BJ (cell line): ENCODE data around the gene SELENOS. TPM values are rescaled to one million over a fixed set of nuclear protein-coding genes. Genes with fewer than 3 reads are reported as not detected.

Experiments used
- CTCF ChIA-PET: fragments of 350-600 bp; formaldehyde crosslinking; extraction: SDS; loops from one replicate; lab custom pipeline; 2021; ENCODE audit warnings: antibody characterized with exemption, inconsistent platforms; lab: Yijun Ruan, JAX
- POLR2A ChIA-PET: fragments of 300-600 bp; sonication (Branson Sonifier 250); formaldehyde crosslinking; extraction: SDS; loops from one replicate; lab custom pipeline; 2021; ENCODE audit warnings: antibody characterized with exemption; lab: Charles Lee
- DNase-seq: peaks from one replicate; pipeline ENCODE4 v3.0.0-alpha.2; 2011; ENCODE audit warnings: low read depth
- H3K27me3 ChIP-seq: 2 replicates; pipeline ENCODE4 v1.6.0; 2011; ENCODE audit warnings: low read length; ENCODE audit not compliant: control insufficient read depth, insufficient read depth
- H3K36me3 ChIP-seq: 2 replicates; pipeline ENCODE4 v1.5.1; 2011; ENCODE audit warnings: low read length; ENCODE audit not compliant: control insufficient read depth, insufficient read depth
- H3K4me3 ChIP-seq: 2 replicates; pipeline ENCODE4 v1.5.1; 2011; ENCODE audit warnings: low read depth, mild to moderate bottlenecking, control low read depth, low read length
- polyA plus RNA-seq: library from polyadenylated mRNA; depleted of rRNA; stranded (reverse); fragments of >200 nt; gene quantifications from 2 replicates; pipeline ENCODE4 v1.2.3, GENCODE V29; 2011
- TF ChIP-seq, protein P1 (sequence below): IDR thresholded peaks from 2 replicates; pipeline ENCODE4 v1.5.1; 2011; ENCODE audit warnings: low read depth, mild to moderate bottlenecking, control low read depth, inconsistent platforms, low read length, moderate library complexity; ENCODE audit not compliant: insufficient read depth

The SELENOS gene
- polyA plus RNA-seq, 1 experiment = 71.2 TPM

DNA sequence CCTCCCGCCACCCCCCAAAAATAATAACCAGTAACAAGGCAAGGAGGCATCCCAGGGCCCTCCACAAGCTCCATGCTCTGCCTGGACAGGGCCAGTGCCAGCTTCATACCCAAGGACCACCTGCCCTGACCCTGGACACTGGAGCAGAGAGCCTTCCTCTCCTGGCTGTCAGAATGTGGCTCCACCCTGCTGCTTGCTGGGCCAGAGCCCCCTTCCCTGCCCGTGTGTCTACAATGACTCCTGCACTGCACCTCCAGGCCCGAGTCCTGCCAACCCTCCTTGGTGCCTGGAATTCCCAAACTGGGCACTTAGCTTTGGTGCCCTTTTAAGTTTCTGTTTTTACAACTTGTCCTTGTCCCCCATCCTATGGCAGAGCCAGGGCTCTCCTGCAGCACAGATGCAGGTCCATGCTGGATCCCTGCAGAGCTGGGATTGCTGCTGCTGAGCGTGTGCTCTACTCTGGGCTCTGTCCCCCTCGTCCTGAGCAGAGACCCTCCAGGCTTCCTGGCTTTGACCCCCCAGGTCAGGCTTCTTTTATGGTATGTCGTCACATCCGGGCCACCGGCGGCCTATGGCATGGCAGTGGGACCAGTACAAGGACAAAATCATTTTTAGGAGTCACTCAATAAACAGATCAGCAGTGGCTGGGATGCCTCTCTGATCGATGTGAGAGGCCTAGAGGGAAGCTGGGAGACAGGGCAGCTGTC, 29.2 kb upstream of the SELENOS start:
- ChIA-PET POLR2A (no interaction called here), CTCF (interaction anchor here (1.1 to 1.7 kb wide), 4 partner anchors 13 to 335 kb away, joined by 3 to 7 read pairs (median 5); no protein-coding TSS in a partner anchor)
- Histone ChIP-seq H3K27me3 (no peaks in the 10 kb centered on the region), H3K36me3 (no peaks in the 10 kb centered on the region), H3K4me3 (no peak overlapping the region)
- TF ChIP-seq, protein P1, sequence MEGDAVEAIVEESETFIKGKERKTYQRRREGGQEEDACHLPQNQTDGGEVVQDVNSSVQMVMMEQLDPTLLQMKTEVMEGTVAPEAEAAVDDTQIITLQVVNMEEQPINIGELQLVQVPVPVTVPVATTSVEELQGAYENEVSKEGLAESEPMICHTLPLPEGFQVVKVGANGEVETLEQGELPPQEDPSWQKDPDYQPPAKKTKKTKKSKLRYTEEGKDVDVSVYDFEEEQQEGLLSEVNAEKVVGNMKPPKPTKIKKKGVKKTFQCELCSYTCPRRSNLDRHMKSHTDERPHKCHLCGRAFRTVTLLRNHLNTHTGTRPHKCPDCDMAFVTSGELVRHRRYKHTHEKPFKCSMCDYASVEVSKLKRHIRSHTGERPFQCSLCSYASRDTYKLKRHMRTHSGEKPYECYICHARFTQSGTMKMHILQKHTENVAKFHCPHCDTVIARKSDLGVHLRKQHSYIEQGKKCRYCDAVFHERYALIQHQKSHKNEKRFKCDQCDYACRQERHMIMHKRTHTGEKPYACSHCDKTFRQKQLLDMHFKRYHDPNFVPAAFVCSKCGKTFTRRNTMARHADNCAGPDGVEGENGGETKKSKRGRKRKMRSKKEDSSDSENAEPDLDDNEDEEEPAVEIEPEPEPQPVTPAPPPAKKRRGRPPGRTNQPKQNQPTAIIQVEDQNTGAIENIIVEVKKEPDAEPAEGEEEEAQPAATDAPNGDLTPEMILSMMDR = no peak
- no peak for DNase-seq

DNA sequence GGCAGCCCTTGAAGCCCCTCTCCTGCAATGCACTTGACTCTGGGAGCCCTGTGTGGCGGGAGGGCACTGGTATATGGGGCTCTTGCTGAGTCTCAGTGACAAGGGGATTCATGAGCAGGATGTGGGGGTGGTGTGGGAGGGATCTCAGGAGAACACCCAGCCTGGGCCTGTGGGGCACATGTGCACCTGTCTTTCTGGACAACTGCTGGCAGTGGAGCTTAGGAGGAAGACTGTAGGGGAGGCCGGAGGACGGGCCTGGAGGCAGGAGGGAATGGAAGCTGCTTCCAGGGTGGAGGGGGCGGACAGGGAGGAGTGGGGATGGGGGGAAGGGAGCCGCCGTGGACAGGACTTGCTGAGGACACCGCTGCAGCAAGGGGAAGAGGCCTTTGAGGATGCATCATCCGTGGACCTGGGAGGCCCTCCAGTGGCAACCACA, 28.6 kb upstream of the SELENOS start:
- TF ChIP-seq, protein P1 = no peak
- Histone ChIP-seq H3K27me3 (no peaks in the 10 kb centered on the region), H3K36me3 (no peaks in the 10 kb centered on the region), H3K4me3 (no peak overlapping the region)
- ChIA-PET POLR2A (no interaction called here), CTCF (interaction anchor here (1.1 to 4.0 kb wide), 5 partner anchors 13 to 336 kb away, joined by 3 to 34 read pairs (median 6); no protein-coding TSS in a partner anchor)
- no peak for DNase-seq

DNA sequence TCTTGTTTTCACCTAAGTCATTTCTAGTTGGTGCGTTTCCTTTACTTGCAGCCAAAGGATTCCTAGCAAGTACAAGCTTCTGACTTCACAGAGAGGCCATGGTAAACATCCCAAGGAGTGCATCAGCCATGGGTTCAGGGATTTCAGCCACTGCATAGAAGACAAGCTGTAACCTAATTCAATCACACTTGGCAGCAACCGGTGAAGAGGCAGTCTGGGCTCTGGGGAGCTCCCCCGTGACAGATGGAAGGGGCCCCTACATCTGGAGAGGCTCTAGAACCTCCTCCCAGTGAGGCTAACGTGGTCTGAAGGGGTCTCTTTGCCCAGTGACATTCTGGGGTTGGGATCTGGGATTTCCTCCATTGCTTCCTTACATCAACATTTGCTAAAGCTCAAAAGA, 26.1 kb upstream of the SELENOS start:
- no peaks in the 10 kb centered on the region for H3K36me3 ChIP-seq
- no peaks in the 10 kb centered on the region for H3K27me3 ChIP-seq
- no peak for DNase-seq
- POLR2A ChIA-PET = no interaction called here
- no peak overlapping the region for H3K4me3 ChIP-seq
- CTCF ChIA-PET = interaction anchor here (0.5 to 4.0 kb wide), 8 partner anchors 12 to 338 kb away, joined by 3 to 34 read pairs (median 3); no protein-coding TSS in a partner anchor
- TF ChIP-seq, protein P1 = no peak

DNA sequence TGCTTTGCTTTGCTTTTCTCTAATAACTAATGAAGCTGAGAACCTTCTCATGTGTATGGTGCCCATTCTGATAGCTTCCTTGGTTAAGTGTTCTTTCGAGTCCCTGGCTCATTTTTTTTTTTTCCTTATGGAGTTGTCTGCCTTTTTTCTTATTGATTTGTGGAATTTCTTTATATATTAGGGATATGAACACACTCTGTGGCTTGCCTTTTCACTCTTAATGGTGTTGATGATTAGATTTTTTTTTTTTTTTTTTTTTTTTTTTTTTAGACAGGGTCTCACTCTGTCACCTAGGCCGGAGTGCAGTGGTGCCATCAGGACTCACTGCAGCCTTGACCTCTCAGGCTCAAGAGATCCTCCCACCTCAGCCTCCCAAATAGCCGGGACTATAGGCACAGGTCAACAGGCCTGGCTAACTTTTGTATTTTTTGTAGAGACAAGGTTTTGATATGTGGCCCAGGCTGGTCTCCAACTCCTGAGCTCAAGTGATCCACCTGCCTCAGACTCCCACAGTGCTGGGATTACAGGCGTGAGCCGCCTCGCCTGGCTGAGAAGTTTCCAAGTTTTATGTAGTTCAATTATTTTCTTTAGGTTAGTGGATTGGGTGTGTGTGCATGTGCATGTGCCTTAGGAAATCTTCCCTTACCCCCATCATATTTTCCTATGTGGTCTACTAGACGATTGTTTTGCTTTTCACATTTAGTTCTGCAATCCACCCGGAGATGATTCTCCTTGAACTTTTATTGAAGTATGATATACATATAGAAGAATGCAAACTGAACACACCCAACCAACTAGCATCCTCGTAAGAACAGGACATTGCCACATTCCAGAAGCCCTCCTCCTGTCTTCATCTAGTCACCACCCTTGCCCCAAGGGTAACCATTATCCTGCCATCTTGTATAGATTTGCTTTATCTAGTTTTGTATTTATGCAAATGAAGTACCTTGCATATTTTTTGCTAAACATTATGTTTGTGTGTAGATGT, 19.4 kb upstream of the SELENOS start:
- POLR2A ChIA-PET = no interaction called here
- DNase-seq = no peak
- no peaks in the 10 kb centered on the region for H3K27me3 ChIP-seq
- CTCF ChIA-PET = interaction anchor here (1.8 to 5.9 kb wide), 2 partner anchors 205 to 345 kb away, joined by 10 to 65 read pairs; no protein-coding TSS in a partner anchor
- no peaks in the 10 kb centered on the region for H3K36me3 ChIP-seq
- no peak overlapping the region for H3K4me3 ChIP-seq
- TF ChIP-seq, protein P1 = no peak
